ENCODE measurements around the gene KIF26B. TPM values are rescaled to one million over a fixed set of nuclear protein-coding genes. Genes with fewer than 3 reads are reported as not detected.

KIF26B gene
- total RNA-seq, 2 experiments from 2014 or later = not detected

- DNase-seq = no peak
- Mint-ChIP-seq H3K27me3 (no peaks in the 10 kb centered on the region), H3K9me3 (no peaks in the 10 kb centered on the region), H3K4me3 (no peak overlapping the region), H3K4me1 (no peaks in the 10 kb centered on the region), H3K36me3 (ENCODE audit: low read depth) (no peaks in the 10 kb centered on the region), H3K27ac (no peak overlapping the region)
- POLR2A ChIA-PET = no interaction called here
- CTCF ChIA-PET = no interaction called here
Observed at GRCh38 chr1:245480393-245481120, 325.8 kb downstream of the KIF26B start.

DNA sequence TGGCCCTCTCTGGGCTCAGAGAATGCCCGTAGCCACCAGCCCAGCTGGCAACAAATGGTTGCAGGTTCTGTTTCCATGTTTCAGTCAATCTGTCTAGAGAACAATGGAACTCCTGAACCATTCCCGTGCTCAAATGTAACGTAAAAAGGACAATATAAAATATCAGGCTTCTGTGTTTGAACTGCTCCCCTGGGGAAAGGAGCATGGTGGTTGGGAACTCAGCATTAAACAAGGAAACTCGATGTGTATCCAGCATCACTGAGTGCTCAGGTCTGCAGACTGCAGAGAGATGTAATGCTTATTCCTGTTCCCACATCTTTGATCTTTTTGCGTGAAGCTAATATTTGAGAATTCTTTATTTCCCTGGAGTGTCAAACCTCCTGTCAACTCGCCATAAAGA lies 326.5 kb downstream of the KIF26B start:
- no peaks in the 10 kb centered on the region for H3K4me1 Mint-ChIP-seq
- POLR2A ChIA-PET = no interaction called here
- H3K27ac Mint-ChIP-seq = no peak overlapping the region
- no peaks in the 10 kb centered on the region for H3K36me3 Mint-ChIP-seq (ENCODE audit: low read depth)
- no peaks in the 10 kb centered on the region for H3K9me3 Mint-ChIP-seq
- H3K27me3 Mint-ChIP-seq = no peaks in the 10 kb centered on the region
- no peak overlapping the region for H3K4me3 Mint-ChIP-seq
- DNase-seq = no peak
- CTCF ChIA-PET = no interaction called here

DNA sequence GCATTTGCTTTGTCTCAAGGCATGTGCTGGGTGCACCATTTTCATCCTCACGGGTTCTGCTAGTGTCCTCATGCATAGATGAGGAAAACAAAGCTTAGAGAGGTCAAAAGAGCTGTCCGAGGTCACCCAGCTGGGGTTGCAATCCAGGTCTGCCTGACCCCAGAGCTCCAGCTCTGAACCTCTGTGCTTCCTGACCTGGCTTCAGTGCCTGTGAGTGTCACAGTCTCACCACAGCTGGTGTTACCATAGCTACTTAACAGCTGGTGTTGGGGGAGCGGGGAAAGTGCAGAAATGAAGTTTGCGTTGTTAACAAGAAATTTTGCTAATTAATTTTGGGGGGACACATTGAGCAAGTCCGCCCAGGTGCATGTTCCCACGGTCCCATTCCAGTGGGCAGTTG lies 328.5 kb downstream of the KIF26B start:
- H3K36me3 Mint-ChIP-seq (ENCODE audit: low read depth) = no peaks in the 10 kb centered on the region
- H3K27ac Mint-ChIP-seq = no peak overlapping the region
- no peaks in the 10 kb centered on the region for H3K27me3 Mint-ChIP-seq
- H3K9me3 Mint-ChIP-seq = no peaks in the 10 kb centered on the region
- ChIA-PET CTCF (no interaction called here), POLR2A (no interaction called here)
- no peaks in the 10 kb centered on the region for H3K4me1 Mint-ChIP-seq
- DNase-seq = no peak
- no peak overlapping the region for H3K4me3 Mint-ChIP-seq

DNA sequence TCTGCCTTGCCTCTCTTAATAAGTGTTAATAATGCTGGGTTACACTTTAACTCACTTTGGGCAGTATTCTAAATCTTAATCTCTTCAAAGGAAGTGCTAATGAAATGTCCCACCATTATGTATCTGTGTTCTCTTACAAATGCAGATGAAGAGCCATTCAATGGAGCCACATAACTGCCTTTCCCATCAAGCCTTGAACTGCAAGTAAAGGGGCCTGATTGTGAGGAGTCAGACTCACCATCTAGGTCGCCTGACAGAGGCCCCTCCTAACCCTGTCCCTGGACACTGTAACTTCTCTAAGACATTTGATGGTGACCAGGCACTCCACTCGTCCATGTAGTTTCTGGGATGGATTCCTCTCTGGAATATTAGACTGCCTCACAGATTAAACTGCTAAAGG lies 329.4 kb downstream of the KIF26B start:
- Mint-ChIP-seq H3K27ac (no peak overlapping the region), H3K9me3 (no peaks in the 10 kb centered on the region), H3K4me3 (no peak overlapping the region), H3K27me3 (no peaks in the 10 kb centered on the region), H3K4me1 (no peaks in the 10 kb centered on the region), H3K36me3 (ENCODE audit: low read depth) (no peaks in the 10 kb centered on the region)
- CTCF ChIA-PET = no interaction called here
- POLR2A ChIA-PET = no interaction called here
- no peak for DNase-seq

- Mint-ChIP-seq H3K27ac (no peak overlapping the region), H3K36me3 (ENCODE audit: low read depth) (no peaks in the 10 kb centered on the region), H3K27me3 (no peaks in the 10 kb centered on the region), H3K4me1 (no peaks in the 10 kb centered on the region), H3K9me3 (no peaks in the 10 kb centered on the region), H3K4me3 (no peak overlapping the region)
- no peak for DNase-seq
- ChIA-PET POLR2A (no interaction called here), CTCF (no interaction called here)
Observed at GRCh38 chr1:245485996-245486395, 331.2 kb downstream of the KIF26B start.

GRCh38 chr1:245486775-245487470 lies 332.1 kb downstream of the KIF26B start:
- Mint-ChIP-seq H3K9me3 (no peaks in the 10 kb centered on the region), H3K27me3 (no peaks in the 10 kb centered on the region), H3K27ac (no peak overlapping the region), H3K4me1 (no peaks in the 10 kb centered on the region), H3K4me3 (no peak overlapping the region), H3K36me3 (ENCODE audit: low read depth) (no peaks in the 10 kb centered on the region)
- ChIA-PET POLR2A (no interaction called here), CTCF (interaction anchor here (0.6 kb wide), 1 partner anchor 973 kb away, joined by 3 read pairs; no protein-coding TSS in a partner anchor)
- DNase-seq = no peak

DNA sequence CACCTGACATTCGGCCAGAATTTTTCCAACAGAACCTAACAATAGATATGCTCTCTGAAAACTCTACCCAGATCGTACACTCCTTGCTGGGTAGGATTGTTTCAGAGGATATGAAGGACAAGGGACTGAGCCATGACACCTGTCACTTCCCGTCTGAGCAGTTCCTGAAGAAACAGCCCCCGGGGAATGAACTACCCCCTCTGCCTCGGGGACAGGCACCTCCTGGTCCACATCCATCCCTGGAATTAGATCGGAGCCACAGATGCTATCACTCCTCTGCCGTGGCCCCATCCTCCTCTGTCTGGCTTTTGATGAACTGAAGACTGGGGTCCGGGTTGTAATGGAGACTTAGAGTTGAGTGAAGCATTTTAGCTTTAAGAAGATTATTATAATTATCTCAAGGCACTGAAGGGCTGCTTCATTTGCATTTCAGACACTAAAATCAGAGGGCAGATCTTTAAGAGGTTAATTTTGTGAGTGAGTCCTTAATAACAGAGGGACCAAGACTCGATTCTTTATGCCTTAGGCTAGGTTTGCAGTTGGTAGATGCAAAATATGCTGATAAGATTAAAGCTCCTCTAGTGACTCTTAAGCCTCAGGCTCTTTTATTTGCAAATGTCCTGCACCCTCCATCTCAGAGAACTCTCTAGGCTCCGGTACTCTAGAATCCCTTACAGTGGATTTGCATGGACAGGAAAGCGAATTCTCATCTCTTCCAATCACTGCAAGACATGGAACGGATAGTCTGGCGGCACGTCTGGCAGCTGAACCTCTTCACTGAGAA lies 333.8 kb downstream of the KIF26B start:
- Mint-ChIP-seq H3K4me3 (no peak overlapping the region), H3K27ac (no peak overlapping the region)
- DNase-seq = no peak

DNA sequence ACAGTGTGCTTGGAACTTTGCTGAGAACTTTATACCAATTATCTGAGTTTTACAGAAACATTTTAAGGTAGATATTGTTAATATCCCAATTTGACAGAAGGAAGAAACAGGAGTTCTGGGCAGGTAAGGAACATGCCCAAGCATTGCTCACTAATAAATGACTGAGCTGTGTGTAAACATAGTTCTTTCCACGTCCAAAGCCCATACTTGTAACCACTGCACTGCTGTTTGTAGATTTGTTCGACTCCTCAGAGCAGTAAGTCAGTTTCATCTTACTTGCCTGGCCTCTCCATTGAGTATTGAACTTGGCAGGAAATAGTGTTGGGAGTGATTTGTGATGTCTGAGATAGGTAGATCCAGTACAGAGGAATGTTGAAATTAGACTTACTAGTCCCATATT lies 335.1 kb downstream of the KIF26B start:
- no peaks in the 10 kb centered on the region for H3K9me3 Mint-ChIP-seq
- POLR2A ChIA-PET = no interaction called here
- no peak overlapping the region for H3K27ac Mint-ChIP-seq
- H3K27me3 Mint-ChIP-seq = no peaks in the 10 kb centered on the region
- H3K4me3 Mint-ChIP-seq = no peak overlapping the region
- H3K36me3 Mint-ChIP-seq (ENCODE audit: low read depth) = no peaks in the 10 kb centered on the region
- H3K4me1 Mint-ChIP-seq = no peaks in the 10 kb centered on the region
- DNase-seq = no peak
- CTCF ChIA-PET = no interaction called here

More for the DNA sequence above, 333.8 kb downstream of the KIF26B start:
- CTCF ChIA-PET = no interaction called here
- Mint-ChIP-seq H3K9me3 (no peaks in the 10 kb centered on the region), H3K27me3 (no peaks in the 10 kb centered on the region), H3K4me1 (no peaks in the 10 kb centered on the region), H3K36me3 (ENCODE audit: low read depth) (no peaks in the 10 kb centered on the region)
- POLR2A ChIA-PET = no interaction called here

DNA sequence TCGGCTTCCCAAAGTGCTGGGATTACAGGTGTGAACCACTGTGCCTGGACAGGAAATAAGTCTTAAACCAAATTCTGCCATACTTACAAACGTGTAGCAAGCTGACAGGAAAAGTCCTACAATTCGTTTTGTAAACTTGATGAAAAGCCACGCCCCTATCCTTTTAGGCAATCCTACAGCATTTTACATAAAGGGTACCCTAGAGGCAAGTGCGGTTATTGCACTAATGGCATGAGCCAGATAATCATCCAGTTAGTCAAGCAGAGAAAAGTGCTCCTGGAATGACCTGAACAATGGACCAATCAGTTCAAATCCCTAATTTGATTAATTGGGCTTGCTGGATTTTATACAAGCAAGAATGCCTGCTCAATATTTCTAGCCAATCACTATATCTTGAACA lies 338.2 kb downstream of the KIF26B start:
- ChIA-PET POLR2A (no interaction called here), CTCF (no interaction called here)
- Mint-ChIP-seq H3K27me3 (peaks cover 2% of the 10 kb centered on the region), H3K4me3 (no peak overlapping the region), H3K9me3 (no peaks in the 10 kb centered on the region), H3K27ac (no peak overlapping the region), H3K4me1 (no peaks in the 10 kb centered on the region), H3K36me3 (ENCODE audit: low read depth) (no peaks in the 10 kb centered on the region)
- DNase-seq = no peak

DNA sequence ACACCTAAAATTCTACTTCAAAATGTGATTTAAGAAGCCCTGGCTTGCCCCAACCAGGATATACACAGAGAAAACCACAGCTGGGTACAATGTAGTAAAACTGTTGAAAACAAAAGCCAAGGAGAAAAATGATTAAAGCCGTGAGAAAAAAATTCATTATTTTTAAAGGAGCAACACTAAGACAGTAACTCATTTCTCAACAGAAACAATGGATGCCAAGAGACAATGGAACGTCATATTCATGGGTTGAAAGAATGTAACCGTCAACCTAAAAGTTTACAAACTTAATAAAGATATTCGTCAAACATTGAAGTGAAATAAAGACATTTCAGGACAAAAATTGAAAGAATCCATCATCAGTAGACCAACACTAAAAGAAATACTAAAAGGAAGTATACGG lies 340.9 kb downstream of the KIF26B start:
- CTCF ChIA-PET = no interaction called here
- no peak for DNase-seq
- Mint-ChIP-seq H3K4me3 (no peak overlapping the region), H3K27me3 (peaks cover 2% of the 10 kb centered on the region), H3K9me3 (no peaks in the 10 kb centered on the region), H3K36me3 (ENCODE audit: low read depth) (no peaks in the 10 kb centered on the region), H3K4me1 (no peaks in the 10 kb centered on the region), H3K27ac (no peak overlapping the region)
- POLR2A ChIA-PET = no interaction called here

DNA sequence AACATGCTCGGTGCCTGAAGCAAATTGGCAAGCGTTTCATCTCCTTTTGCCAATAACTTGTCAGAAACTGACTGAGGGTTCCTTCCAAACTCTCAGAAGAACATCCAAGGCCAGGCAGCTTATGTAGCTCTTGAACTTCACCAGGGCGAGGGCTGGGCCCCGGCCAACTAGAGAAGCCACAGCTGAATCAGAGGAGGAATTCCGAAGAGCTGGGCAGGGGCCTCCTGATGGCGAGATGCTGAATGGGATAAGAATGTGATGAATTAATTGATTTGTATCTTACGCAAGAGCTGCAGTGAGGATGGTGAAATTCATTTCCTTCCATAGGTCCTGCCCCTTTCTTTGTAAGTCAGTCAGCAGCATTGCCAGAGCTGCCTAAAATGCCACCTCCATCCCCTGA lies 345.8 kb downstream of the KIF26B start:
- no peaks in the 10 kb centered on the region for H3K27me3 Mint-ChIP-seq
- H3K36me3 Mint-ChIP-seq (ENCODE audit: low read depth) = no peaks in the 10 kb centered on the region
- POLR2A ChIA-PET = no interaction called here
- DNase-seq = no peak
- no peaks in the 10 kb centered on the region for H3K9me3 Mint-ChIP-seq
- H3K27ac Mint-ChIP-seq = no peak overlapping the region
- H3K4me3 Mint-ChIP-seq = no peak overlapping the region
- H3K4me1 Mint-ChIP-seq = no peaks in the 10 kb centered on the region
- CTCF ChIA-PET = no interaction called here

DNA sequence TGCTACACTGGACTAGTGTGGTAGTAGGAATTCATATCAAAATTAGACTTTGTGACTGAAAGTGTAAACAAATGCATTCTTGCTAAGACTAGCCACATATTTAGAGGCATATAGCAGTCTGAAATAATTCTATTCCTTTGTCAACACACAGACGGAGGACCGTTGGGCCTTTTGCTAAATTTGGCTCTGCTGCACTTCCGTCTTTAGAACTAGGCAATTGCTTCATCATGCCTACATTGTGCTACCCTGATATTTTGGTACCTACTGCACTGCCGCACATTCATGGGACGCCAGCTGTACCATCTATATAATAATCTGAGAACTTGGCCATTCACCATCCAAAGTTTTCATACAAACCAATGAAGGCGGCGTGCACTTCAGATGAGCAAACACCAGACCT lies 346.8 kb downstream of the KIF26B start:
- DNase-seq = no peak
- no peaks in the 10 kb centered on the region for H3K36me3 Mint-ChIP-seq (ENCODE audit: low read depth)
- no peaks in the 10 kb centered on the region for H3K27me3 Mint-ChIP-seq
- no peak overlapping the region for H3K27ac Mint-ChIP-seq
- H3K4me3 Mint-ChIP-seq = no peak overlapping the region
- POLR2A ChIA-PET = no interaction called here
- H3K4me1 Mint-ChIP-seq = no peaks in the 10 kb centered on the region
- CTCF ChIA-PET = no interaction called here
- no peaks in the 10 kb centered on the region for H3K9me3 Mint-ChIP-seq

- ChIA-PET CTCF (no interaction called here), POLR2A (no interaction called here)
- H3K9me3 Mint-ChIP-seq = no peaks in the 10 kb centered on the region
- H3K27me3 Mint-ChIP-seq = no peaks in the 10 kb centered on the region
- no peak overlapping the region for H3K4me3 Mint-ChIP-seq
- no peaks in the 10 kb centered on the region for H3K36me3 Mint-ChIP-seq (ENCODE audit: low read depth)
- DNase-seq = no peak
- H3K27ac Mint-ChIP-seq = no peak overlapping the region
- no peaks in the 10 kb centered on the region for H3K4me1 Mint-ChIP-seq
Observed at GRCh38 chr1:245503548-245503947, 348.8 kb downstream of the KIF26B start.

Data from activated CD4-positive, alpha-beta T cell treated with anti-CD3 and anti-CD28 coated beads, Interleukin-2, amount 10 ng/mL, durations not matched to agents 7 days and 5 days (primary cell).